HG03103 (cell line): ENCODE data around the gene EDEM3.
"Not testable (repeated sequence)": the region's sequence is repeated elsewhere in the genome, so short reads cannot be mapped to it uniquely, and the experiment has no call there.

Source experiments
- ATAC-seq: cut with Tn5 transposase; IDR thresholded peaks from one replicate; pipeline ENCODE4 v1.9.1; 2021; ENCODE audit warnings: low read depth; ENCODE audit not compliant: unreplicated experiment

Gene EDEM3

GRCh38 chr1:184770181-184770979 is 15.7 kb upstream of the EDEM3 start:
- no peak for ATAC-seq

GRCh38 chr1:184769241-184769640 is 14.6 kb upstream of the EDEM3 start:
- ATAC-seq: no peak

DNA sequence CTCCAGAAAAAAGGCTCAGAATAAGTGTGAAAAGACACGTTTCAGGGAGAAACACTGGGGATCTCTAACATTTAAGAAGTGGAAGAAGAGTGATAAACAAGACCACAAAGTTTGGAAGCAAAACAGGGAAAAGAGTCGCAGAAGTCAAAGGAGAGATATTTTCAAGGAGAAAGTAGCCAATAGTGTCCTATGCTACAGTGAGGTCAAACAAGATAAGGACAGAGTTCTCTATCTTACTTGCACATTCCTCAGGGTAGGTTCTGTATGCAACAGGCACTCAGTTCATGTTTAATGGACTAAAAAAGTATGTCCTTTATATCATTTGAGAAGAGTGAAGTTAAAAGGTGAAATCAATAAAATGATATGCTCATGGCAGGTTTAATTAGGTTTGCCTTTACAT is 13.8 kb upstream of the EDEM3 start:
- ATAC-seq: no peak

GRCh38 chr1:184767591-184767990 is 12.9 kb upstream of the EDEM3 start:
- no peak for ATAC-seq

- no peak for ATAC-seq
These were observed 9.8 kb upstream of the EDEM3 start for GRCh38 chr1:184764483-184764882.

DNA sequence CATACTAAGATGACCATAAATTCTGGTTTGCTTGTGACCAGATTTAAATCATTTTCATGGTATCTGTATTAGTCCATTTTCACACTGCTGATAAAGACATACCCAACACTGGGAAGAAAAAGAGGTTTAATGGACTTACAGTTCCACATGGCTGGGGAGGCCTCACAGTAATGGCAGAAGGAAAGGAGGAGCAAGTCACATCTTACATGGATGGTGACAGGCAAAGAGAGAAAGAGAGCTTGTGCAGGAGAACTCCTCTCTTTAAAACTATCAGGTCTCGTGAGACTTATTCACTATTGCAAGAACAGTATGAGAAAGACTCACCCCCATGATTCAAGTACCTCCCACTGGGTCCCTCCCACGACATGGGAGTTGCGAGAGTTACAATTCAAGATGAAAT is 8.9 kb upstream of the EDEM3 start:
- not testable (repeated sequence) for ATAC-seq

GRCh38 chr1:184761969-184762485 is 7.4 kb upstream of the EDEM3 start:
- no peak for ATAC-seq

DNA sequence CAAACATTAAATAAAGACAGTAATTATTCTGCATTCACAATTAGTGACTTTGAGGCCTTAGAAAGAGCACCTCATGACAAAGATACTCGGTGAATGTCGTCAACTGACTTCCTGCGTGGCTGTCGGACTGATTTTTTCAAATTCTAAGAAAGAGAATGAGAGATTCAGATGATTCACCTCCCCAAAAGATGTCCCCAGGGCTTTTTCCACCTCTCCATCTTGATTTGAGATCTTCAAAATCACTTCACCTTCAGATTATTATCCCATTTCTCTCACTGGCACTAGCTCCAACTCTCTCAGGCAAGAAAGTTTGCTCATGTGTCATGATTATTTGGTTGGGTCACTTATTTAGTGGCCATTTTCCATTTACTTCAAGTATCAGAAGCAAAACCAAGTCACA is 5.0 kb upstream of the EDEM3 start:
- no peak for ATAC-seq

DNA sequence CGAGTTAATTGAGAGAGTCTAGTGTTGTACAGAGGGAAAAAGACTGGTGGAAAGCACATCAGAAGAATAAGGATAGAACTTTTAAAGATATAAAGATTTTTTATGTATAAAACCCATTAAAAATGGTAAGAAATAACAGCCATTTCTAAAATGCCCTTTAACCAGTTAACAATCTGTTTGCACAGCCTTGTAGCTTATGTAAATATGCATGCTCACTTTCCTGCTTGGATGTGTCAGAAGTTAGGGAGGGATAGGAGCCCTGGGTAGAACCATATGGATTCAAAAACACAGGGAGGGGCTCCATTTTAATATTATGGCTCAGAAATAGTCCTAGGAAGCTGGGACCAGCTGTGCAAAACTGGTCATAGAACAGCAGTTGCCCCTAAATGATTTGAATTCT is 4.5 kb upstream of the EDEM3 start:
- ATAC-seq: no peak

GRCh38 chr1:184757891-184758290 is 3.2 kb upstream of the EDEM3 start:
- ATAC-seq: no peak

DNA sequence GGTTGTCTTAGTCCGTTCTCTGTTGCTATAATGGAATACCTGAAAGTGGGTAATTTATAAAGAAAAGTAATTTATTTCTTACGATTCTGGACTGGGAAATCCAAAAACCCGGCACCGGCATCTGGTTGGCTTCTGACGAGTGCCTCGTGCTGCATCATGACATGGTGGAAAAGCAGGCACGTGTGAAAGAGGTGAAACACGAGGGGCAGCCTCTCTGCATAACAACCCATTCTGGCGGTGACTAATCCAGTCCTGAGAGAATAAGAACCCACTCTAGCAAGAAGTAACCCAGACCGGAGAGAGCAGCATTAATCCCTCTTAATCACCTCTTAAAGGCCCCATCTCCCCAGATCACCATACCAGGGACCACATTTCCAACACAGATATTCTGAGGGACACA is 2.7 kb upstream of the EDEM3 start:
- ATAC-seq: no peak

- ATAC-seq: no peak
These were observed 788 bp upstream of the EDEM3 start for GRCh38 chr1:184755226-184756065.

DNA sequence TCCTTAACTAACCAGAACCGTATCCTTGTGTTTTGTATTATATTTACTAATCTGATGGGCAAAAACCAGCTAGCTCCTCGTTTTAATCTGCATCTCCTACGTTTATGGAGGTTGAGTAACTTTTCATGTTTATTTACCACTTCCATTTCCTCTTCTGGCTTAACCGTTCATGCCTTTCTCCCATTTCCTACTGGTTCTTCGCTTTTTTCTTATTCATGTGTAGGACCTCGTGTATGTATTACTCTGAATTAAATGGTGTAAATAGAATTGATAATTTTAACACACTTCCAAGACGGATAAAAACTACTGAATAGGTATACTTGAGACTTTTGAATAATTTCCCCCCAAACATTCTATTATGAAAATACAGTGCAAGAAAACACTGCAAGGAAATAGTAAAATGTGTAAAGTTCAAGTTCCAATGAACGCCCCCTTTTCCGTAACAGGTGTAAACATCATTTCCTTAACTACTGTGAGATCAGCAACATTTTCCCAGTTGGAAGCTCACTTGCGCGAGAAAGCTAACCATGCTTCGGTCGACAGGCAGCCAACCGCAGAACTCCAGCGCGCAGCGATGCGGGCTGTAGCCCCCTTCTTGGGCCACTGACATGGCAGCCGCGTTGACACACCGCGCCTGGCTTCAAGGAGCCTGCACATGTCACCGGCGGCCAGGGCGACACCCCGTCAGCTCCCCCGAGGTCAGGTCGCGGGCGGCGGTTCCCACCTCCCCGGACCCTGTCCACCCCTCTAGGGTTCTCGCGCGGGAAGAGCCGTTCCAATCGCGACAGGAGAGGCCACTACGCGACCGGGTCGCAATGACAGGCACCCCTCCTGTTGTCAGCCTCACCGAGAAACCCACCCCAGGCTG is 816 bp downstream of the EDEM3 start:
- ATAC-seq: peak; percentile 3

DNA sequence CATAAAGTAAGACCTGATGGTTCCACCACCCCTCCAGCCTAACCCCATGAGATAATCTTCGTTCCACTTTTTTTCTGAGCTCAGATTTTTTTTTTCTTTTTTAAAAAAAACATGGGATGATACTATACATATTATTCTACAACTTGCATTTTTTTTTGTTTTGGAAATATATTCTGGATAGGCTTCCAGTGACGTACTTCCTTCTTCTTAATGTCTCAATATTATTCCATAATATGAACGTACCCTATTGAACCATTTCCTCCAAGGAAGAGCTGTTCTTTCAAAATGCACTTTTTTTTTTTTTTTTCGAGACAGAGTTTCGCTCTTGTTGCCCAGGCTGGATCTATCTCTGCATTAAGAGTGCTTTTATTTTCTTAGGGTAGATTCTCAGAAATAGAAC is 1.5 kb downstream of the EDEM3 start:
- no peak for ATAC-seq

- no peak for ATAC-seq
These were observed 2.0 kb downstream of the EDEM3 start for GRCh38 chr1:184752656-184753055.

GRCh38 chr1:184748740-184749139 is 5.9 kb downstream of the EDEM3 start:
- ATAC-seq: no peak

GRCh38 chr1:184747089-184747955 is 7.3 kb downstream of the EDEM3 start:
- ATAC-seq: peak; percentile 88

DNA sequence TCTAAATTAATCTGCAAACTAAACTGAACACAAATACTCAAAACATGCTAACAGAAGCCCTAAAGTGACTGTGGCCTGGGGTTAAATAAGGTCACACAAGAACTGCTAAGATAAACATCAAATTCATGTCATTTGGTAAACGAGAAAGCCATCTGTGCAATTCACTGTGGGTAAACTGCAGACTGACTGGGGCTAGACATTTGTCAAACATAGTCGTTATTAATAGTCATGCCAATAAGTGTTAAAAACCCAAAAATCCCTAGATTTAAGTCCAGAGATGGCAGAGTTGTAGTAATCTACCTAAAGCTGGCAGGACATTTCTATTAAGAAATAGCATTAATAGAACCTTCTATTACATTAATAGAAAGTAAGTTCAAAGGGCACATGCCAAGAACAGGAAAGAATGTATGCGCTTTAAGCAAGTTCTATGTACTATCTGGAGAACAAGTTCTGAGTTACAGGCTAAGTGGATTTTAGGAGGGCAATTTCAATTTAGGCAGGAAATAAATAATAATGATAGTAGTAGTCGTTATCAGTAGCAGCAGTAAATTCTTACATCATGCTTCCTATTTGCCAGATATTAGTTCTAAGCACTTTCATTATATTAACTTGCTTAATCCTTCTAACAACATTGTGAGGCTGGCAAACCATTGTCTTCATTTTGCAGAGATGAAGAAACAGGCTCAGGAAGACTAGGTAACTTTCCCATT is 8.6 kb downstream of the EDEM3 start:
- ATAC-seq: no peak

DNA sequence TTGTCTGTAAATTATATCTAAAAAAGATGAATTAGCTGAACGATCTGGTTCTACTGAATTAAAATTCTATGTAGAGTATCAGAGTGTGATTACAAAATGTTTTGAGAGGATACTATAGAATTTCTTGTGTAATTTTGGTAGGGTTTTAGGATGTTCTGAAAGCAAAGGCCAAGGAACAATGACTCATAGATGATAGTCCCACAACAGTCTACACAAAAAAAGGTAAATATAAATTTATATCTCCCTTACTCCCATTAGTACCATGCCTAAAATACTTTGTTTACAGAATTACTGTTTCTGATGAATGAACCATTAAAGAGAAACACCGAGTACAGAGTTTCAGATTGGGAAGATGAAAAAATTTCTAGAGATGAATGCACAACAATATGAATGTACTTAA is 9.5 kb downstream of the EDEM3 start:
- no peak for ATAC-seq
